GM19099 (cell line): ENCODE data around the gene FAM83B.

Experiments
- POLR2A ChIP-seq: IDR thresholded peaks from 3 replicates; pipeline ENCODE4 v1.6.1; 2011; ENCODE audit warnings: low read depth; ENCODE audit not compliant: insufficient read length; ENCODE audit errors: extremely low read depth

FAM83B gene, protein sequence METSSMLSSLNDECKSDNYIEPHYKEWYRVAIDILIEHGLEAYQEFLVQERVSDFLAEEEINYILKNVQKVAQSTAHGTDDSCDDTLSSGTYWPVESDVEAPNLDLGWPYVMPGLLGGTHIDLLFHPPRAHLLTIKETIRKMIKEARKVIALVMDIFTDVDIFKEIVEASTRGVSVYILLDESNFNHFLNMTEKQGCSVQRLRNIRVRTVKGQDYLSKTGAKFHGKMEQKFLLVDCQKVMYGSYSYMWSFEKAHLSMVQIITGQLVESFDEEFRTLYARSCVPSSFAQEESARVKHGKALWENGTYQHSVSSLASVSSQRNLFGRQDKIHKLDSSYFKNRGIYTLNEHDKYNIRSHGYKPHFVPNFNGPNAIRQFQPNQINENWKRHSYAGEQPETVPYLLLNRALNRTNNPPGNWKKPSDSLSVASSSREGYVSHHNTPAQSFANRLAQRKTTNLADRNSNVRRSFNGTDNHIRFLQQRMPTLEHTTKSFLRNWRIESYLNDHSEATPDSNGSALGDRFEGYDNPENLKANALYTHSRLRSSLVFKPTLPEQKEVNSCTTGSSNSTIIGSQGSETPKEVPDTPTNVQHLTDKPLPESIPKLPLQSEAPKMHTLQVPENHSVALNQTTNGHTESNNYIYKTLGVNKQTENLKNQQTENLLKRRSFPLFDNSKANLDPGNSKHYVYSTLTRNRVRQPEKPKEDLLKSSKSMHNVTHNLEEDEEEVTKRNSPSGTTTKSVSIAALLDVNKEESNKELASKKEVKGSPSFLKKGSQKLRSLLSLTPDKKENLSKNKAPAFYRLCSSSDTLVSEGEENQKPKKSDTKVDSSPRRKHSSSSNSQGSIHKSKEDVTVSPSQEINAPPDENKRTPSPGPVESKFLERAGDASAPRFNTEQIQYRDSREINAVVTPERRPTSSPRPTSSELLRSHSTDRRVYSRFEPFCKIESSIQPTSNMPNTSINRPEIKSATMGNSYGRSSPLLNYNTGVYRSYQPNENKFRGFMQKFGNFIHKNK

GRCh38 chr6:54846243-54846856 lies at the start of gene FAM83B:
Gene FAM83B, plus strand, starts transcription at chr6:54846771. Its CDS starts 23,476 bp downstream, at chr6:54870247.
- no peak for TF ChIP-seq POLR2A

GRCh38 chr6:54800050-54800600 lies 46.4 kb upstream of the FAM83B start:
- TF ChIP-seq POLR2A = no peak

- TF ChIP-seq POLR2A = no peak
Measured at GRCh38 chr6:54801244-54801643, 45.3 kb upstream of the FAM83B start.

DNA sequence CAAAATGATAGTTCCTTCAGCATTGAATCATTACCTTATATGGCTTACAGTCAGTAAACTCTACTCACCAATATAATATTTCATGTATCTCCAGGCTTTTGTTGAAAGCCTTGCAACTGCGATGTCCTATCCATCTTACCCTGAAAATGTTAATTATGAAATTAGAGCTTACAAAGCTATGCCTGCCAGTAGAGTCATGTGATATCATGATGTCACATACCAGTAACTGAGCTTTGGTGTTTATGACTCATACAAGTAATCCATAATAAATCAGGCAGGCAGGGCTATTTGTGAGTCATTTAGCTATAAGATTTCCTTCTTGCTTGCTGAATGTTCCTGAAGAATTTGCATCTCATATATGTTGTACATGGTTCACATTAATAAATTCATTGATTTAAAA lies 44.9 kb upstream of the FAM83B start:
- TF ChIP-seq POLR2A = no peak

- no peak for TF ChIP-seq POLR2A
Measured at GRCh38 chr6:54802775-54803634, 43.6 kb upstream of the FAM83B start.

DNA sequence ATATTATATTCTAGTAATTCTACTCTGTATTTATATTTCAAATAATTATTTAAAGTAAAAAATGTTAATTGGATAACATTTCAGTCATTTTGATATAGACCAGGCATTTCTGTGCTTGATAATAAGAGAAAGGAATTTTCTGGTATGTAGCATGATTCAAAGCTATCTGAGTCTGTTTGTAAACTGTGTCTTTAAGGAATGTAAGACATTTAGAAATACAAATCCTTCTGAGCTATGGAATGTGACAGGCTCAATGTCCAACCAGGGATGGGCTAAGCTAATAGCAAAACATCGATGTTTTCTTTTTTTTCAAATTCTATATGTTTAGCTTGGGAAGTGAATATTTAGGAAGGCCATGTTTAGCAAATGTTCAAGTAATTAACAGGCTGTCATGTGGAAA lies 41.5 kb upstream of the FAM83B start:
- no peak for TF ChIP-seq POLR2A

DNA sequence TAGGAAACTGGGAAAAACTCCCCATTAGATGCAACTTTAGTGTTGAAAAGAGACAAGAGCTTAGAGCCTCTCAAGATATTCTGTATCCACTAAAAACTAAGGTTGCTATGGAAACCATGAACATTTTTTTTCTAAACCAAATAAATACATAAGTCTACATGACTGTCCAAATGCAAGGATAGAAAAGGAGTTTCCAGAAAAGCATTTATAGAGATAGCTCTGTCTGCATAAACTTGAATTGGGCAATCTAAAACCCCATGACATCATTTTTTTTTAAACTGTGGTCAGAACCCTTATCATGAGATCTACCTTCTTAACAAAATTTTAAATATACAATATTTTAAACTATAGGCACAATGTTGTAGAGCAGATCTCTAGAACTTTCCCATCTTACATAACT lies 36.4 kb upstream of the FAM83B start:
- no peak for TF ChIP-seq POLR2A

DNA sequence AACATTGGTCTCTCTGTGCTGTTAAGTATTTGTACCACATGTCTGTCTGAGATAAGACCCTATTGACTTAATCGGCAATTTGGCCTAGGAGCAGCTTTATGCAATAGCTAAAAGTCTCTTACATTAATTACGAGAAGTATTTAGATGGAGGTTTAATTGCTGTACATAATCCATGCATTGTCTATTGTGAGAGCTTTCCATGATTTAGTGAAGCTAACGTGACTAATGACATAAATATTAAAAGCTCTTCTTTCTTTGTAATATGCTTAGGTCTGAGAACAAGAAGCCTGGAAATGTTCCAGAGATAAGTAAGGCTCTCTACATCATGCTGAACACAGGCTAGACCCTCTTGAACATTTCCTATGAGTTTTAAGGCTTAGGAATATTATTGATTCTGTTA lies 32.7 kb upstream of the FAM83B start:
- TF ChIP-seq POLR2A = no peak

GRCh38 chr6:54817236-54817635 lies 29.3 kb upstream of the FAM83B start:
- TF ChIP-seq POLR2A = no peak

GRCh38 chr6:54817834-54818233 lies 28.7 kb upstream of the FAM83B start:
- no peak for TF ChIP-seq POLR2A

GRCh38 chr6:54827010-54827409 lies 19.6 kb upstream of the FAM83B start:
- no peak for TF ChIP-seq POLR2A

DNA sequence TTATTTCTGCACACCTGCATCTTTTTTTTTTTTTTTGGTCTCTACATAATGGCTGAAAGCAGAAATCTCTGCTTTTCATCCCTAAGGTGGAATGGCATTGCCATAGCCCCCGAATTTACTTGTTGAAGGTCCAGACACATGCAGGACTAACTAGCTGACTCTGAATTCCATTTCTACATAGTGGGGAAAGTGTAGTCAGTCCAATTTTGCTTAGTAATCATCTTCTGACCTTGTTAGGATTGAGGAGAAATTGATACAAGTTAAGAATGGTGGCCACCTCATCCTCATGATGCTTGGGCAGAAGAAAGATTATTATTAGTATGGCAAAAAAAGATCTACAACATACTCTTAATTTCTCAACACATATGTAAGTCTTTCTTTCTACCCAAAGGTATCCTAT lies 16.4 kb upstream of the FAM83B start:
- TF ChIP-seq POLR2A = no peak

- TF ChIP-seq POLR2A = no peak
Measured at GRCh38 chr6:54835176-54835575, 11.4 kb upstream of the FAM83B start.

DNA sequence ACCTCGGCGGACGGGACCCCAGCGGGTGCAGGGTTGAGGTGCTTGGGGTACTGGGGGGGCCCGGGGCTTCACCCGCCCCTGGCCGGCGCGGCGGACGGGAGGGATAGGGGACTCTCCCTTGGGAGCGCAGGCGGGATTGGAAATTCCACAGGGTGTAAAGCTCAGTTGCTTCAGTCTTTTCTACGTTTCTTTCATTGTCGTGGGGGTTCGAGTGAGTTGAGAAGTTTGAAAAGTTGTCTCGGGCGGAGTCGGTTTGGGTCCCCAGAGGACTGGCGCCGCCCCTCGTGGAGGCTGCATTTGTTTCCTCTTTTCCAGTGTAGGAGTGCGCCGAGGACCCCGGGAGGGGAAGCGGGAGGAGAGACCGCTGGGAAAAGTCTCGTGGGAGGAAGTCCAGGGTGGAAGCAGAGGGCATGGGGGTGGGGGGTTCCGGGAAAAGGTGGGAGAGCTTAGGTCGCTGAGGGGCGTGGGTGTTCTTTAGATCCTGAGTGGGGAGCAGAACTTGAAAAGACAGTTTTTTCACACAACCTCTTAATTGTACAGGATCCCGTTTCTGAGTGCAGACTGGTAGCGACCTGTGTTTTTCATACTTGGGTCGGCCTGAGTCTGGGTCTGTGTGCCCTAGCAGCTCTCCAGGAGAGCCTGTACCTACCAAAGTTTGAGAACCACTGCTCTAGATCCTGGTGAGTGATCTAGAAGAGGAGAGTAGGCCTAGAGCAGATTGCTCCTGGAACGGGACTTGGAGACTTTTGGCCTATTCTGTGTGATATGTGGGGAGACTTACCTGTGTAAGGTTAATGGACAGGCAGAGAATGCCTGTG lies 495 bp downstream of the FAM83B start:
- TF ChIP-seq POLR2A = no peak
